ENCODE data around the gene NEGR1.
"Not testable (repeated sequence)": the region's sequence is repeated elsewhere in the genome, so short reads cannot be mapped to it uniquely, and the experiment has no call there.

NEGR1 gene

GRCh38 chr1:72282271-72283021 is at the start of gene NEGR1:
Gene NEGR1, minus strand, starts transcription at chr1:72282539.
- peak; percentile 73 for DNase-seq

- no peak for DNase-seq
Measured at GRCh38 chr1:72326494-72326893, 44.2 kb upstream of the NEGR1 start.

GRCh38 chr1:72324451-72324850 is 42.1 kb upstream of the NEGR1 start:
- DNase-seq, result no peak

- DNase-seq, result no peak
Measured at GRCh38 chr1:72322910-72323309, 40.6 kb upstream of the NEGR1 start.

- DNase-seq, result no peak
Measured at GRCh38 chr1:72296501-72296900, 14.2 kb upstream of the NEGR1 start.

- DNase-seq, result no peak
Measured at GRCh38 chr1:72288886-72289285, 6.5 kb upstream of the NEGR1 start.

GRCh38 chr1:72286401-72286800 is 4.1 kb upstream of the NEGR1 start:
- DNase-seq, result no peak

GRCh38 chr1:72285074-72285425 is 2.7 kb upstream of the NEGR1 start:
- no peak for DNase-seq

- DNase-seq, result peak; percentile 56
Measured at GRCh38 chr1:72284348-72285073, 2.2 kb upstream of the NEGR1 start.

- no peak for DNase-seq
Measured at GRCh38 chr1:72284084-72284347, 1.7 kb upstream of the NEGR1 start.

GRCh38 chr1:72283307-72284083 is 1.2 kb upstream of the NEGR1 start:
- DNase-seq, result peak; percentile 83

- no peak for DNase-seq
Measured at GRCh38 chr1:72283022-72283306, 625 bp upstream of the NEGR1 start.

GRCh38 chr1:72281637-72282270 is 585 bp downstream of the NEGR1 start:
- DNase-seq, result peak; percentile 47

- peak; percentile 12 for DNase-seq
Measured at GRCh38 chr1:72281144-72281543, 1.2 kb downstream of the NEGR1 start.

- peak; percentile 16 for DNase-seq
Measured at GRCh38 chr1:72280711-72281110, 1.6 kb downstream of the NEGR1 start.

GRCh38 chr1:72280131-72280530 is 2.2 kb downstream of the NEGR1 start:
- no peak for DNase-seq

- no peak for DNase-seq
Measured at GRCh38 chr1:72278461-72278860, 3.9 kb downstream of the NEGR1 start.

GRCh38 chr1:72271555-72272085 is 10.7 kb downstream of the NEGR1 start:
- no peak for DNase-seq

GRCh38 chr1:72262735-72263134 is 19.6 kb downstream of the NEGR1 start:
- DNase-seq, result no peak

- no peak for DNase-seq
Measured at GRCh38 chr1:72253132-72253531, 29.2 kb downstream of the NEGR1 start.

- no peak for DNase-seq
Measured at GRCh38 chr1:72241397-72241796, 40.9 kb downstream of the NEGR1 start.

GRCh38 chr1:72235931-72236330 is 46.4 kb downstream of the NEGR1 start:
- DNase-seq, result not testable (repeated sequence)

GRCh38 chr1:72235062-72235461 is 47.3 kb downstream of the NEGR1 start:
- DNase-seq, result no peak

- no peak for DNase-seq
Measured at GRCh38 chr1:72230746-72231145, 51.6 kb downstream of the NEGR1 start.

All from NCI-H1694 treated with DMSO at 0.1 percent for 48 hours (cell line).